ENCODE measurements around the gene TM6SF1. TPM values are rescaled to one million over a fixed set of nuclear protein-coding genes. Genes with fewer than 3 reads are reported as not detected.
A peak's percentile ranks its signal among the peaks of the same experiment; 100 is the strongest.
"Not testable (repeated sequence)": the region's sequence is repeated elsewhere in the genome, so short reads cannot be mapped to it uniquely, and the experiment has no call there.

TM6SF1 gene
- total and polyA plus RNA-seq, 2 experiments from 2014 or later: 0.14 TPM; not detected in 1

- no peak overlapping the region for H3K4me3 ChIP-seq
- no peaks in the 10 kb centered on the region for H3K9me2 ChIP-seq (ENCODE audit: insufficient read depth)
- H3K27ac ChIP-seq: no peak overlapping the region
- TF ChIP-seq EZH2phosphoT487 (IDR thresholded peaks at IDR 0.05; ENCODE audit: insufficient read depth, low read depth) (no peak), EZH2 (IDR thresholded peaks at IDR 0.05; ENCODE audit: insufficient read depth, poor library complexity, severe bottlenecking) (no peak)
- H3K79me2 ChIP-seq (ENCODE audit: insufficient read depth): peaks cover 66% of the 10 kb centered on the region
- in situ Hi-C loops (cut with MboI): no loop called here
- WGBS, 2 experiments (ENCODE audit: low coverage in 1 of 2, low lambda C conversion rate in 2 of 2, missing lambda C conversion rate in 2 of 2): 96 to 100% methylated on average over 3 of the region's 3 CpGs
- no peaks in the 10 kb centered on the region for H3K27me3 ChIP-seq (replicated peaks; ENCODE audit: insufficient read depth)
- DNase-seq: no peak
- H3K4me1 ChIP-seq (ENCODE audit: insufficient read depth): peaks cover 12% of the 10 kb centered on the region
- H3K9me3 ChIP-seq (ENCODE audit: low read depth): no peaks in the 10 kb centered on the region
- H3K4me2 ChIP-seq (ENCODE audit: unreplicated experiment): no peak overlapping the region
- no peaks in the 10 kb centered on the region for H4K20me1 ChIP-seq (ENCODE audit: insufficient read depth)
- H3K36me3 ChIP-seq (ENCODE audit: low read depth): 0 out of 2 replicates have a peak, but pooled peaks cover 4% of the 10 kb centered on the region
- no peak overlapping the region for H2AFZ ChIP-seq
- H3F3A ChIP-seq (ENCODE audit: insufficient read depth): peaks cover 25% of the 10 kb centered on the region
- H3K9ac ChIP-seq: no peak overlapping the region
Observed at GRCh38 chr15:83166218-83166617, 58.8 kb downstream of the TM6SF1 start.

- H3K27me3 ChIP-seq (replicated peaks; ENCODE audit: insufficient read depth): no peaks in the 10 kb centered on the region
- DNase-seq: no peak
- H3K9me2 ChIP-seq (ENCODE audit: insufficient read depth): no peaks in the 10 kb centered on the region
- H3K4me1 ChIP-seq (ENCODE audit: insufficient read depth): peaks cover 12% of the 10 kb centered on the region
- H3F3A ChIP-seq (ENCODE audit: insufficient read depth): peaks cover 25% of the 10 kb centered on the region
- H3K4me2 ChIP-seq (ENCODE audit: unreplicated experiment): no peak overlapping the region
- no peak overlapping the region for H2AFZ ChIP-seq
- WGBS, 2 experiments (ENCODE audit: low coverage in 1 of 2, low lambda C conversion rate in 2 of 2, missing lambda C conversion rate in 2 of 2): 100% methylated on average over 2 of the region's 2 CpGs
- H4K20me1 ChIP-seq (ENCODE audit: insufficient read depth): no peaks in the 10 kb centered on the region
- in situ Hi-C loops (cut with MboI): no loop called here
- H3K9ac ChIP-seq: no peak overlapping the region
- no peak overlapping the region for H3K27ac ChIP-seq
- 0 out of 2 replicates have a peak, but pooled peaks cover 4% of the 10 kb centered on the region for H3K36me3 ChIP-seq (ENCODE audit: low read depth)
- H3K4me3 ChIP-seq: no peak overlapping the region
- no peak for TF ChIP-seq EZH2 (IDR thresholded peaks at IDR 0.05; ENCODE audit: insufficient read depth, poor library complexity, severe bottlenecking)
- no peak for TF ChIP-seq EZH2phosphoT487 (IDR thresholded peaks at IDR 0.05; ENCODE audit: insufficient read depth, low read depth)
- peaks cover 70% of the 10 kb centered on the region for H3K79me2 ChIP-seq (ENCODE audit: insufficient read depth)
- H3K9me3 ChIP-seq (ENCODE audit: low read depth): no peaks in the 10 kb centered on the region
Observed at GRCh38 chr15:83166830-83167229, 59.4 kb downstream of the TM6SF1 start.

GRCh38 chr15:83169576-83169975 lies 62.1 kb downstream of the TM6SF1 start:
- WGBS, 2 experiments (ENCODE audit: low coverage in 1 of 2, low lambda C conversion rate in 2 of 2, missing lambda C conversion rate in 2 of 2): 97 to 99% methylated on average over 5 of the region's 5 CpGs

GRCh38 chr15:83170474-83171165 lies 63.2 kb downstream of the TM6SF1 start:
- H3K79me2 ChIP-seq (ENCODE audit: insufficient read depth): peaks cover 59% of the 10 kb centered on the region
- in situ Hi-C loops (cut with MboI): no loop called here

More at GRCh38 chr15:83169576-83169975, 62.1 kb downstream of the TM6SF1 start:
- H3K4me1 ChIP-seq (ENCODE audit: insufficient read depth); H3K9ac ChIP-seq; H3K36me3 ChIP-seq (ENCODE audit: low read depth); DNase-seq; H4K20me1 ChIP-seq (ENCODE audit: insufficient read depth); H2AFZ ChIP-seq; H3K4me3 ChIP-seq; in situ Hi-C loops (cut with MboI); H3K9me2 ChIP-seq (ENCODE audit: insufficient read depth); H3K27ac ChIP-seq; H3K4me2 ChIP-seq (ENCODE audit: unreplicated experiment); H3K9me3 ChIP-seq (ENCODE audit: low read depth); H3K27me3 ChIP-seq (replicated peaks; ENCODE audit: insufficient read depth): not testable (repeated sequence)
- peaks cover 68% of the 10 kb centered on the region for H3K79me2 ChIP-seq (ENCODE audit: insufficient read depth)
- peaks cover 15% of the 10 kb centered on the region for H3F3A ChIP-seq (ENCODE audit: insufficient read depth)

More at GRCh38 chr15:83170474-83171165, 63.2 kb downstream of the TM6SF1 start:
- Histone ChIP-seq H3K27me3 (replicated peaks; ENCODE audit: insufficient read depth) (no peaks in the 10 kb centered on the region), H3K36me3 (ENCODE audit: low read depth) (no peaks in the 10 kb centered on the region), H3K27ac (no peak overlapping the region), H3K9me2 (ENCODE audit: insufficient read depth) (no peaks in the 10 kb centered on the region), H4K20me1 (ENCODE audit: insufficient read depth) (no peaks in the 10 kb centered on the region), H3K9me3 (ENCODE audit: low read depth) (no peaks in the 10 kb centered on the region), H3K9ac (no peak overlapping the region), H2AFZ (no peak overlapping the region), H3F3A (ENCODE audit: insufficient read depth) (peaks cover 10% of the 10 kb centered on the region; the same call in 1 of the 2 replicates), H3K4me3 (no peak overlapping the region), H3K4me2 (ENCODE audit: unreplicated experiment) (no peak overlapping the region), H3K4me1 (ENCODE audit: insufficient read depth) (no peaks in the 10 kb centered on the region; the same call in 1 of the 2 replicates)
- DNase-seq: peak; percentile 33
- TF ChIP-seq EZH2 (IDR thresholded peaks at IDR 0.05; ENCODE audit: insufficient read depth, poor library complexity, severe bottlenecking) (no peak), EZH2phosphoT487 (IDR thresholded peaks at IDR 0.05; ENCODE audit: insufficient read depth, low read depth) (no peak)
- whole genome bisulfite sequencing, 2 experiments (ENCODE audit: low coverage in 1 of 2, low lambda C conversion rate in 2 of 2, missing lambda C conversion rate in 2 of 2): 73 to 76% methylated on average over 4 of the region's 4 CpGs
